HG02588 (cell line): Measurements from ENCODE around the gene KCNC4.

Source experiments
- ATAC-seq: cut with Tn5 transposase; IDR thresholded peaks from one replicate; pipeline ENCODE4 v1.9.1; 2021; ENCODE audit warnings: mild to moderate bottlenecking, moderate library complexity; ENCODE audit not compliant: unreplicated experiment

The KCNC4 gene

DNA sequence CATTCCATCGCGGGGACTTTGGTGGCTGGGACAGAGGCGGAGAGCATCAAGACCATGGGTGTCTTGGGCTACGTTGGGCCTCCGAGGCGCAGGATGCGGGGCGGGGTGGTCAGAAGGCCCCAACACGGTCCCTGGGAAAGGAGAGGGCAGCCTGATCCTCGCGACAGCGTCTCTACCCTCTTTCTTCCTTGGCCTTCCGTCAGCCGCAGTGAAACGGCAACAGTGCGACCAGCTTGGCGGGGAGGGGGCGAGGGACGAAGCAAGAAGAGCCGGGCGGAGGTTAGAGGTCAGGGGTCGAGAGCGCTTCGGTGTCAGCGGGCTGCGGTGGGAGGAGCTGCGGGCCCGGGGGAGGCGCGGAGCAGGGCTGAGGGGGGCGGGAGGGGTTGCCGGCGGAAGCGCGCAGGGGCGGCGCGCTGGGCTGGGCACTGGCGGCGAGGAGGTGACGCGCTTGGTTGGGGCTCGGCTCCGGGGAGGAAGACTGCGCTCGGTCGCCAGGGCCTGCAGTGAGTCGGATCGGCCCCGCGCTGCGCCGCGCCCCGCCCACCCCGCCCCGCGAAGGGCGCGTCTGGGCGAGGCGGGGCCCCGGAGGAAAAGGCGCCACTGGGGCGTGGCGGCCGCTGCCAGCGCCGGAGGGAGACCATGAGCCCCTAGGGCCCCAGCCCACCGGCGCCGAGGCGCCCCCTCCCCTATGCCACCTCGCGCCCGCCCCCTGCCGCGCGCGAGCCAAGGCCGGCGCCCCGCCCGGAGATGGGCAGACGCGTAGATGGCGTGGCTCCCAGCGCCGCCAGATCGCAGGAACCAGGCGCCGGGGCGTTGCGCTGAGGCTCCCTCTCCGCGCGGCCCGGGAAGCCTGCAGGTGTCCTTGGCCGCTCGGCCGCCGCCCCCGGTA lies at the start of gene KCNC4:
Gene KCNC4, plus strand, starts transcription at position 600 of the 889 bp plus-strand sequence. CDS start 1,186 bp downstream, outside the sequence.
- peak; percentile 86 for ATAC-seq

DNA sequence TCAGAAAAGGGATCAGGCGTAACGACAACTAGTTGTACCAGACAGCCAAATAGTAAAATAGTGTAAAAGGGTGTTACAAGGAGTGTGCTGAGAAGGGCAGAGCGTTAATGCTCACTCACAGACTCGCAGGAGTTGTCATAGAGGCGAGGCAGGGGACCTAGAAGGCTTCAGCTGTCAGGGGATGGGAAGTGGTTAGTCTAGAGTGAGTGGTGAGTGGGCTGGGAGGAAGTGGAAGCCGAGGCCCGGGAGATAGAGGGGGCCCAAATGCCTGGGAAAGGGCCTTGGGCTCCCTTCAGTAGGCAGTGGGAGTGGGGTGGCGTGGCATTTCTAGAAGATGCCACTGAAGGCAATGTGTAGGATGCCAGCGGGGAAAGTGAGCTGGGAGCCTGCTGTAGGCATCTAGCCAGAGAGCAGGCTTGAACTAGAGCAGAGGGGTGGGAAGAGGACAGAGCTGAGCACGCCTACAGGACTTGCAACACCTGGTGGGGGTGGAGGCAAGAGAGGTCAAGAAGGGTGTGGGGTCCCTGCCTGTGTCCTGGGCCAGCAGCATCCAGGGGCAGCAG lies 49.5 kb upstream of the KCNC4 start:
- no peak for ATAC-seq

DNA sequence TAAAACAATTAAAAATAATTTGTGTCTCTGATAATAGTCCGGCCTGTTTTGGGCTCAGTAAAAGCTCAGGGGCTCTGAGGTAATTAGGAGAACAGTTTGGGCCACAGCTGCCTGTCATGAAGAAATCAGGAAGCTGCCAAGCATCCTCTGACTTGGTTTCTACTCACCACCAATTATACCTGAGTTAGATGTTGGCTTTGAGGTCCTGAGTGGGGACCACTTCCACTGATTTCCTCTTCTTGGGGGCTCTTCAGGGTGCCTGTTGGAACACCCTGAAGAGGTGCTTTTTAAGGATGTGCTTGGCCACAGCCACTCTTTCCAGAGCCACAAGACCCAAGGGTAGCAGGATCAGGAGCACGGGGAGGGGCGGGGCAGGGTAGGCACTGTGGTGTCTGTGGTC lies 48.9 kb upstream of the KCNC4 start:
- no peak for ATAC-seq

DNA sequence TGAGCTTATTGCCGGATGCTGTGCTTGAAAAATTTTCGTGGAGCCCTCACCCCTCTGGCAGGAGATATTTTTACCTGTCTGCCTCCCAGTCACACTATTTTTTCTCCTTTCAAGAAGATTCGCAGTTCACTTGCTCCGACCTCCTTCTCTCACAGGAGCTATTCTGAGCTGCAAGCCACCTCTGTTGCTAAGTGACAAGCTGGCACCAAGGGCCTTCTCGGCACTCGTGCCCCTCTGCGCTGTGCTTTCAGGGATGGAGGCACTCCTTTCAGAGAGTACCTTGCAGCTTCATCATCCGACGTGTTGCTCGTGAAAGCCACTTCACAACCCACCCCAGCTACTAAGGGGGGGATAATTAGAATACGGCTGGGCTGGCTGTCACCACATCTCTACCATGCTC lies 48.3 kb upstream of the KCNC4 start:
- no peak for ATAC-seq

DNA sequence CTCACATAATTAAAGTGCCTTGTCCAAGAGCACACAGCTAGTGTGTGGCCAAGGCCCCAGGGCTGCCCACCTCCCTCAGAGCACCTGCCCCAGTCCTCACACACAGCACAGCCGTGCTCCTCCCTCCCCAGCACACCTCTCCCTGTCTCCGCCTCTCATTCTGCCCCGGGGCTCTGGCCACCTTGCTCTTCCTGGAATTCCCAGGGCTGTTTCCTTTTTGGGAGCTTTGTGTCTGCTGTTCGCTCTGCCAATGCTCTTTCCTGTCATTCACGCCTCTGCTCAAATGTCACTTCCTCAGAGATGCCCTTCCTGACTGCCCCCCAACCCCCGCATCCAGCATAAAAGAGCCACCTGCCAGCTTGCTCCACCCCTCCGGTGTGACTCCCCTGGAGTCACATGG lies 46.5 kb upstream of the KCNC4 start:
- no peak for ATAC-seq

DNA sequence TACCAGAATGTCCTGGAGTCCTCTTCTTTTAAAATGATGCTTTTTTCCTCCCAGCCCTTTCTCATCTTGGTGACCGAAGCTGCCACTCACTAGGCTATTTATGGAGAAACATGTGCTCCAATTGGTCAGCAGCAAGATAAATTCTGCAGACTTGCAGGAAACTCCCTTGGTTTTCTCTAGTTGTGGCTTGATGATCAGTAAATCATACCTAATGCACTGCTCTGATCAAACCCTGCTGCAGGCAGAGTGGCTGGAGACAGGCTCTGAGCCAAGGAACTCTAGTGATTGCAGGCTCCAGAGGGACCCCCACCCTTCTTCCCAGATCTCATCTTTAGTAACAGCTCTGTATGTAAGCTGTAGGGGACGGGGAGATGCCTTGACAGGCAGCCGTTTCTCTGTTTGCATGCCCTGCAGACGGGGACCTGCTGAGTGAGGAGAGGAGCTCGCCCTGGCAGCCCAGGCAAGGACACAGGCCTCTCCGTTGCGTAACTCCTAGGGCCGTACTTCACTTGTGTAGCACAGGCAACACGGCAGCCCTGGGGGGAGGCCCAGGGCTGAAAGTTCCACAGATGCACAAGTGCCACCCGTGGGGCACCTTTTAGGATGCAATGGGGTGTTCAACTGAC lies 45.3 kb upstream of the KCNC4 start:
- no peak for ATAC-seq

DNA sequence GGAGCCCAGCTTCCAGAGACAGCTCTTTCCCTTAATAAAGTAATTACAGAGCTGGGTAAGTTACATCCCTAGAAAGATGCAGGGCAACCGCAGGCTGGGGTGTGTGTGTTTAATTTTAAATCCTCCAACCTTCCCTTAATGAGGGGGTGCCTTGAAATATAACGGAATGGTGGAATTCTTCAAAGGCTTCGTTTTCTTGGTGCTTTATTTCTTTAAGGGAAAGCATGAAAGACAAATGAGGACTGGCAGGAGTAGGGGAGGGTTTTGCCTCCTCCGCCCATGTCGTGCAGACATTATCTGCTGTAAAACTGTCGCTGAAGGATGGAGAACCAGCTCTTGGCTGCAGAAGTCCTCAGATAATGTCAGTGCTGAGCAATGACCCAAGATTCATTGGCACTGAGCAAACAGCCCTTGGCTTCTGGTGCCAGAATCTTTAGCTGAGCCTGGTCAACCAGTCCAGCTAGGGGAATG lies 44.3 kb upstream of the KCNC4 start:
- ATAC-seq, result no peak

DNA sequence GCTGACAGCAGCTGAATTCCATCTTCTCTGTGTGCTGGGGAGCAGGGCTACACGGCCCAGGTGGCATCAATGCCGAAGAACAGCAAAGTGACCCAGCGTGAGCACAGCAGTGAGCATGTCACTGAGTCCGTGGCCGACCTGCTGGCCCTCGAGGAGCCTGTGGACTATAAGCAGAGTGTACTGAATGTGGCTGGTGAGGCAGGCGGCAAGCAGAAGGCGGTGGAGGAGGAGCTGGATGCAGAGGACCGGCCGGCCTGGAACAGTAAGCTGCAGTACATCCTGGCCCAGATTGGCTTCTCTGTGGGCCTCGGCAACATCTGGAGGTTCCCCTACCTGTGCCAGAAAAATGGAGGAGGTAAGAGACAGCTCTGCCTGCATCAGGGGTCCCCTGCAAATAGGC lies 43.3 kb upstream of the KCNC4 start:
- no peak for ATAC-seq

DNA sequence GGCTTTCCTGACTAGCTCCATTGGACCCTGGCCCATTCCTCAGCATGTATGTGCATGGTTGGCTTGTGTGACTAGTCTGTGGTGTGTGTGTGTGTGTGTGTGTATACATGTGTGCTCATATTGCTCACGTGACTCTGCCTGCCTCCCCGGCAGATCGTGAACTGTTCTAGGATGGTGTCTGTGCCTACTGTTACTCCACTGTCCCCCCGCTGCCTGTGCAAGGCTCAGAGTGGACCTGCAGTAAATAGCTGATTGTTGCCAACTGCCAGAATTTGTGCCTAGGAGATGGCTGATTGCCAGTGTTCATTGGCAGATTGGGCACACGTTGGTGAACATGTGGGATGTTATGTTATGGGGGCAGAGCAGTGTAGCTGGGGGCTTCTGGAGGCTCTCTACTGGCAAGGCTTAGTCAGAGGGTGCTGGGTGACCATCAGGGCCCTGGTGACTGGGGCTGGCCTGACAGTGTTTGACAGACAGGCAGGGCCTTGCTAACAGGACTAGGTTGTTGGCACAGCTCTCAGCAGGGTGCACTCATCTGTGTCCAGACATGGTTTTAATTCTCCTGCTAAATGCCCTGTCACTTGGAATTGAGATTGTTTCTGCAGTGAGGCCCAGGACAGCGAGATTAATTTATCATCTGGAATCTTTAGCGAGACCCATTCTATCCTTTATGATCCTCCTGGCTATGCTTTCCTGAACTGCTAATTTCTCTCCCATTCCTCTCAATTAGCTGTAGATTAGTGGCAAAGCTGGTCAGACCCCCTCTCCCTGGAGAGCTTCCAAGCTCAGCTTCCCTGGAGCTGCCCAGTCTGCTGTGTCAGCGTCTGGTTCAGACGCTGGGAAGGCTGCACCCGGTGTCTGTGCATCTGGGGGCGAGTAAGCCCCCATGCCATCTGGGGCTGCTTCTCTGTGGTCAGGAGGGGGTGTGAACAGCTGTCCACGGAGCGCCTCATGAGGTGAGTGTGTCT lies 39.1 kb upstream of the KCNC4 start:
- no peak for ATAC-seq

DNA sequence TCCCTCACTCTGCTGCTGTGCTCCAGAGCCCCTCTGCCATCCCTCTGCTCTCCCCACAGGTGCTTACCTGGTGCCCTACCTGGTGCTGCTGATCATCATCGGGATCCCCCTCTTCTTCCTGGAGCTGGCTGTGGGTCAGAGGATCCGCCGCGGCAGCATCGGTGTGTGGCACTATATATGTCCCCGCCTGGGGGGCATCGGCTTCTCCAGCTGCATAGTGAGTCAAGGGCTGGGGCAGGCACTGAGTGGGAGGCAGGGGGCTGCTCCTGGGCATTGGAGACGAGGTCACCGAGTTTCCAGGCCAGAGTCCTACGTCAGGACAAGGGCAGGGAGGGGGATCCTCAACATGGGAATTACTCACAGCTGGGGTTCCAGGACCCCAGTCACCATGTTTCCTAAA lies 38.1 kb upstream of the KCNC4 start:
- no peak for ATAC-seq

DNA sequence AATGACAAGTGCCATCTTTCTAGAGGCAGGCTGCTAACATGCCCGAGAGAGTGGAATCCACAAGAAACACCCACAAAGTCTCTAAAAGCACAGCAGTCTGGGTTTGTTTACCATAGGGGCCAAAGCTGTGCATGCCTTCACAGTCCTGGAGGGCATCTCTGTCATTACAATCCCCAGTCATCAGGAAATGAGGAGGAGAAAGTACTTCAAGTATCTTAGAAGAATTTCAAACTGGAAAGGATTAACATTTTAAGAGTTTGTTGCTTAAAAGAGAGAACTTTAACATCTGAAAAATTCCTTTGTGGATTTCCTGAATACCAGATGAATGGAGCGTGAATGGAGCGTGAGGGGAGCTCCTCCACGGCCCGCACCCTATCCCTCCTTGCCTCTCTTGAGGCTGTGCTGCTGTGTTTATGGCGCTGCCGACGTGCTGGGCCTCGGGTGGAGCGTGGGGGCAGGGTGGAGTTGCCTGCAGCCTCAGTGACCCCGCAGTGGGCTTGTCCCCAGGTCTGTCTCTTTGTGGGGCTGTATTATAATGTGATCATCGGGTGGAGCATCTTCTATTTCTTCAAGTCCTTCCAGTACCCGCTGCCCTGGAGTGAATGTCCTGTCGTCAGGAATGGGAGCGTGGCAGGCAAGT lies 36.5 kb upstream of the KCNC4 start:
- ATAC-seq, result no peak

DNA sequence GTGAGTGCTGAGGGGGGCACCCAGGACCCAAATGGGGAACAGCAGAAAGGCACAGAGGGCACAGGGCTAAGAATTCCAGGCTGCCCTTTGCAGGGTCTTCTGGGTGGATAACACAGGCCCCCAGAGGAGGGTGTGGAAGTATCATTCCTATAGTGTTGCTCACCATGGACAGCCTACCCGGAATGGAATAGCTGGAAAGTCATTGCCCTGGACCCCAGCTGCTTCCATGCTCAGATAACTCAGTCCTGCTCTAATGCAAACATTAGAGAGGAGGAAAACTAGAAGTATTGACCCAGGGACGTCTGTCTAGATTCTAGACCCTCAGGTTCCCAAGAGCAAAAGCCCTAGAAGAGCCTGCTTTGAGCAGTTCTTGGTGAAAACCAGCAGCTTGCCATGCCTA lies 35.2 kb upstream of the KCNC4 start:
- no peak for ATAC-seq

DNA sequence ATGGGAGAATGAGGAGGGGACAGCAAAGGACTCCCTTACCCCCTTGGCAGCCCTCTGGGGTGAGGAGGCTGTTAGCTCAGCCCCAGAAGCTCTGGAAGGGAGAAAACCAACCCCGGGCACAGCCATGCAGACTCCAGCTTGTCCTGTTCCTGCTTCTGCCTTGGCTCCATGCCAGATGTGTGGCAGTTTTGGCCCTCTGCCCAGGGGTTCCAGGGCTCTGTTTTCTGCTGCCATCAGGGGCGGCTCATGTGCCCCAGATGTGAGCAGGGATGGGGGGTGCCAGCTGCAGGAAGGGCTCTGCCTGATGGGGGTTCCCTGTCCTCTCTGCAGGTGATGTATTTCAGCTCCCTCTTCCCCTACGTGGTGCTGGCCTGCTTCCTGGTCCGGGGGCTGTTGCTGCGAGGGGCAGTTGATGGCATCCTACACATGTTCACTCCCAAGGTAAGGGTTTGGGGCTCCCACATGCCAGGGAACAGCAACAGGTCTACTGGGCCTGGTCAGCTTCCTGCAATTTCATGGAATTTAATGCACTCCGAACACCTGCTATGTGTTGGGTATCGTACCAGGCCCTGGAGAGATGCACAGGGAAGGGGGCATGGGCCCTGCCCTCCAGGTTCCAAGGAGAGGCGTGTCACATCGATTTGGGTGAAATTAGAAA lies 33.7 kb upstream of the KCNC4 start:
- ATAC-seq, result no peak

DNA sequence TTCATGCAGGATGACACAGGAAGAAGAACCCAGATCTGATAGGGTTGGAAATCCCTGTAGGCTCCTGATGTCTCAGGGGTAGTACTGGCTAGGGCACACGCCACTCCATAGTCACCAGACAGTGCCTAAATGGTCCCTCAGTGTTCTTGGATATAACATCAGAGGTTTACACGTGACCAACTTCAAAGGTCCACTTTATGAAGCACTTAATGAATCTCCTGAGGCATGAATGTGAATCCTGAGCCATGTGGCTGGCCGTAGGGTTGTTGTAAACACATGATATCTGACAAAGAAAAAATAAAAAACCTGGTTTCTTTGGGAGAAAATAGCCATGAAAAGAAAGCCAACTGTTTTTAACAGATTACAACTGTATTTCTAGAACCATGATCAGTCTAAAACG lies 32.3 kb upstream of the KCNC4 start:
- no peak for ATAC-seq

DNA sequence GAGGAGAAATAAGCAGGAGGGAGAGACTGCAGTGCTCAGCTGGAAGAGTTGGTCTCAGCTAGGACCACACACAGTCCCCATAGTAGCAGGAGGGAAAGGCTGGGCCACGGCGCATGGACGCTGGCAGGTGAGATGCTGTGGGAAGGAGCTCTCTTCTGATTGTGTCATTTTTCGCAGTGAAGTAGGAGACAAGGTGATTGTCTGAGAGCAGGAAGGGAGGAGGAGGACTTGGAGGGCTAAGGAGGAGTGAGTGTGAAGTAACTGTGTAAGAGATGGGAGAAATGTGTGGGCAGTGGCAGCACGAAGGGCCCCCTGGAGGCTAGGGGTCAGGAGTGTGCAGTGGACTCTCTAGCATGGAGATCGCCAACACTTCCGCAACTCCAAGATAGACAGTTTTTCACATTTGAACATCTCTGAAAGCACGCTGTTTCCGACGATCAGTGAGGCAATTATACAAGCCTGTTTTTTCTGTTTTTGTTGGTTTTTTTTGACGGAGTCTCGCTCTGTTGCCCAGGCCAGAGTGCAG lies 26.4 kb upstream of the KCNC4 start:
- no peak for ATAC-seq

DNA sequence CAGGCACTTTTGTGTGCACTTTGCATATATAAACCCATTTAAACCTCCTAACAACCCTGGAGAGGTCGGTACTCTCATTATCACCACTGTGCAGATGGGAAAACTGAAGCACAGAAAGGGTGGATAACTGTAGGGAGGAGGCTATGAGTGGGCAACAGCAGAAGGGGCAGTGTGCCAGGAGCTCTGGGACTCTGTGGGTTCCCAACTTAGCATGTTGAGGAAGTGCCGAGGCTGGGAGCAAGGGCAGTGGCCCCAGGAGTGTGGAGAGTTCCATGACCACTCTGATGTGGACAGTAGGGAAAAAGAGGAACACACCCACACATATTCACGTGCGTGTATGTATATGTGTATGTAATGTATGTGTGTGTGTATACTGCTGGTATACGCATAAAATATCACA lies 25.7 kb upstream of the KCNC4 start:
- ATAC-seq, result no peak

DNA sequence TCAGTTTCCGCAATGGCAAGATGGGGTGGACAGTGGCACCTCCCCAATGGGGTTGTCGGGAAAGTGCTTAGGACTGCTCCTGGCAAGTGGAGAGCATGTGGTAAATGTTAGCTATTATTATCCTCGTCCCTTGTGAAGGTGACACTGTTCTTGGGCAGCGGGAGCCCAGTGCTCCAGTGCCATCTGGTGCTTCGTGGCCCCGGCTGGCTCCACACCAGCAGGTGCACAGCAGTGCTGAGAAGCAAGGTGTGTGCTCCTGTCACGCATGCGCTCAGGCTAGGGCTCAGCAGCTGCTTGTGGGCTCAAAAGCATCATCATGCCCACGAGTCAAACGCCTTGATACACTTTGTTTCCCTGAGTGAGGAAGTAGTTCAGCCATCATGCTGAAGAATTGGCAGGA lies 24.9 kb upstream of the KCNC4 start:
- ATAC-seq, result no peak

DNA sequence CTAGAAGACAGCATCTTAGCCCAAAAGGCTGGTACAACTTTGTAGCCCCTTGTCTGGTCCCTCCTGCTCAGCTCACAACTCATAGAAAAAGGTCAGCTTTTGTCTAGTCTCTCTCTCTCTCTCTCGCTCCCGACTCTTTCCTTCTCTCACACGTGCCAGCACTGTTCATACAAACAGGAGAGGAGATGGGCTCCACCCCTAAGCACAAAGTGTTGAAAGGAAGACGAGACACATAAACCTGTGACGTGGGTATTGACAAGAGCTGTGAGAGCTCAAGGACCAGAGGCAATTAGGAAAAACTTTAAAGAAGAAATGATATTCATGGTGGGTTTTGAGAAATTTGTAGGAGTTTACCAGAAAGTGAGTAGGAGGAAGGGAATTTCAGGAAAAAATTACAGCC lies 23.6 kb upstream of the KCNC4 start:
- ATAC-seq, result no peak

DNA sequence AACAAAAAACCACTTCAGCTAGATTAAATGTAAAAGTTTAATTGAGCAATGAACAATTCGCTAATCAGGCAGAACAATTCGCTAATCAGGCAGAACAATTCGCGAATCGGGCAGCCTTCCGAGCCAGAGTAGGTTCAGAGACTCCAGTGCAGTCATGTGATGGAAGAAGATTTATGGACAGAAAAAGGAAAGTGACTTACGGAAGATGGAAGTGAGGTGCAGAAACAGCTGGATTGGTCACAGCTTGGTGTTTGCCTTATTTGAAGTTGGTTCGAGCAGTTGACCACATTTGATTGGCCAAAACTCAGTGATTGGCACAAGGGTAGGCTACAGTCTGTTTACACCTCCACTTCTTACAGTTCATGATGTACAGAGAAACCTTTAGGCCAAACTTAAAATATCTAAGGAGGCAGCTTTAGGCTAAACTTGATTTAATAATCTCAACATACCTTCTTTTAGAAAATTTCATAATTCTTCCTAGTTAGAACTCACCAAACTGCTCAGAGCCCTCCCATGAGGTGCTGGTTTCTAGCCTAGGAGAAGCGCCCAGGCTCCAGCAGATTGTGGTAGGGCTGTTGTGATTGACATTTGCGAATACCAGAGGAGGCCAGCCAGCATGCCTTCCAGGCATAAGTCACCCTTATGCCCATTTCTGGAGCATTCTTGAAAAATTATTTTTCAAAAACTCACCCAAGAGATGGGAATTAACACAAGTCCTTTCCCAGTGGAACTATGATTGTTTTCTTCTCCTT lies 22.8 kb upstream of the KCNC4 start:
- ATAC-seq, result no peak
